ENCODE measurements around the gene MARVELD1.

DNA sequence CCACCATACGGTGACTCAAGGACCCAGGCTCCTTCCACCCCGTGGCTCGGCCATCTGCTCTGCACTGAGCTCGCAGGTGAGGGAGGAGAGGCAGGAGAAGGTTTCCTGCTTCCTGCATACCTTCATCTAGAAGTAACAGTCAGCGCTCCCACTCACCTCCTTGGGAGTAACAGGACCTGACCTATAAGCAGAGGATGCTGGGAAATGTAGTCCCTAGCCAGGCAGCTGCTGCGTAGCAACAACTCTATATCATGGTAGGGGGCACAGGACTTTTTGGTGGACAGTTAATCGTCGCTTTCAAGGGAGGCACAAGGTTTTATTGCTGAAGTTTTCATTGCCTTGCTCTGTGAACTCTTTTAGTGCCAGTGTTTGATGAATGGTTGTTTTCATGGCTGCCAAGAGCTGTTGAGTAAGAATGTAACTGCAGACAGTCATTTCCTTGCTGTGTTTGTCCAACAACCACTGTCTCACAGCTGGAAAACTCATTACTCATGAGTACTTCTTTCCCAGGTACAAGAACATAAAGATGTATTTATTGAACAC lies 13.2 kb downstream of the MARVELD1 start:
- TF ChIP-seq POLR2A (IDR thresholded peaks at IDR 0.05) = no peak
- TF ChIP-seq, protein P1, sequence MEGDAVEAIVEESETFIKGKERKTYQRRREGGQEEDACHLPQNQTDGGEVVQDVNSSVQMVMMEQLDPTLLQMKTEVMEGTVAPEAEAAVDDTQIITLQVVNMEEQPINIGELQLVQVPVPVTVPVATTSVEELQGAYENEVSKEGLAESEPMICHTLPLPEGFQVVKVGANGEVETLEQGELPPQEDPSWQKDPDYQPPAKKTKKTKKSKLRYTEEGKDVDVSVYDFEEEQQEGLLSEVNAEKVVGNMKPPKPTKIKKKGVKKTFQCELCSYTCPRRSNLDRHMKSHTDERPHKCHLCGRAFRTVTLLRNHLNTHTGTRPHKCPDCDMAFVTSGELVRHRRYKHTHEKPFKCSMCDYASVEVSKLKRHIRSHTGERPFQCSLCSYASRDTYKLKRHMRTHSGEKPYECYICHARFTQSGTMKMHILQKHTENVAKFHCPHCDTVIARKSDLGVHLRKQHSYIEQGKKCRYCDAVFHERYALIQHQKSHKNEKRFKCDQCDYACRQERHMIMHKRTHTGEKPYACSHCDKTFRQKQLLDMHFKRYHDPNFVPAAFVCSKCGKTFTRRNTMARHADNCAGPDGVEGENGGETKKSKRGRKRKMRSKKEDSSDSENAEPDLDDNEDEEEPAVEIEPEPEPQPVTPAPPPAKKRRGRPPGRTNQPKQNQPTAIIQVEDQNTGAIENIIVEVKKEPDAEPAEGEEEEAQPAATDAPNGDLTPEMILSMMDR (IDR thresholded peaks at IDR 0.05) = no peak

Data from heart left ventricle (tissue), 13 donors.